ENCODE data around the gene CEP57.
A peak's percentile ranks its signal among the peaks of the same experiment; 100 is the strongest.

CEP57 gene

GRCh38 chr11:95778699-95779098 lies 11.6 kb upstream of the CEP57 start:
- Histone ChIP-seq H3K9ac (no peak overlapping the region), H3K4me3 (ENCODE audit: low read depth, low read length) (no peak overlapping the region), H3K9me3 (ENCODE audit: control insufficient read depth, low read length) (no peaks in the 10 kb centered on the region), H3K4me1 (no peaks in the 10 kb centered on the region), H3K4me2 (ENCODE audit: low read length) (no peak overlapping the region), H3K27me3 (ENCODE audit: control insufficient read depth, insufficient read depth, low read length) (no peaks in the 10 kb centered on the region), H3K27ac (no peak overlapping the region), H2AFZ (no peak overlapping the region), H3K36me3 (ENCODE audit: control insufficient read depth, insufficient read depth, low read length) (no peaks in the 10 kb centered on the region), H3K79me2 (no peaks in the 10 kb centered on the region)
- TF ChIP-seq, protein P1, sequence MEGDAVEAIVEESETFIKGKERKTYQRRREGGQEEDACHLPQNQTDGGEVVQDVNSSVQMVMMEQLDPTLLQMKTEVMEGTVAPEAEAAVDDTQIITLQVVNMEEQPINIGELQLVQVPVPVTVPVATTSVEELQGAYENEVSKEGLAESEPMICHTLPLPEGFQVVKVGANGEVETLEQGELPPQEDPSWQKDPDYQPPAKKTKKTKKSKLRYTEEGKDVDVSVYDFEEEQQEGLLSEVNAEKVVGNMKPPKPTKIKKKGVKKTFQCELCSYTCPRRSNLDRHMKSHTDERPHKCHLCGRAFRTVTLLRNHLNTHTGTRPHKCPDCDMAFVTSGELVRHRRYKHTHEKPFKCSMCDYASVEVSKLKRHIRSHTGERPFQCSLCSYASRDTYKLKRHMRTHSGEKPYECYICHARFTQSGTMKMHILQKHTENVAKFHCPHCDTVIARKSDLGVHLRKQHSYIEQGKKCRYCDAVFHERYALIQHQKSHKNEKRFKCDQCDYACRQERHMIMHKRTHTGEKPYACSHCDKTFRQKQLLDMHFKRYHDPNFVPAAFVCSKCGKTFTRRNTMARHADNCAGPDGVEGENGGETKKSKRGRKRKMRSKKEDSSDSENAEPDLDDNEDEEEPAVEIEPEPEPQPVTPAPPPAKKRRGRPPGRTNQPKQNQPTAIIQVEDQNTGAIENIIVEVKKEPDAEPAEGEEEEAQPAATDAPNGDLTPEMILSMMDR (IDR thresholded peaks at IDR 0.05), result no peak

- Histone ChIP-seq H3K27ac (no peak overlapping the region), H3K4me1 (no peaks in the 10 kb centered on the region), H3K4me3 (ENCODE audit: low read depth, low read length) (no peak overlapping the region), H3K79me2 (no peaks in the 10 kb centered on the region), H3K9ac (no peak overlapping the region), H3K36me3 (ENCODE audit: control insufficient read depth, insufficient read depth, low read length) (no peaks in the 10 kb centered on the region), H2AFZ (no peak overlapping the region), H3K27me3 (ENCODE audit: control insufficient read depth, insufficient read depth, low read length) (no peaks in the 10 kb centered on the region), H3K4me2 (ENCODE audit: low read length) (no peak overlapping the region), H3K9me3 (ENCODE audit: control insufficient read depth, low read length) (no peaks in the 10 kb centered on the region)
- TF ChIP-seq, protein P1 (IDR thresholded peaks at IDR 0.05), result no peak
Observed at GRCh38 chr11:95780544-95780943, 9.8 kb upstream of the CEP57 start.

DNA sequence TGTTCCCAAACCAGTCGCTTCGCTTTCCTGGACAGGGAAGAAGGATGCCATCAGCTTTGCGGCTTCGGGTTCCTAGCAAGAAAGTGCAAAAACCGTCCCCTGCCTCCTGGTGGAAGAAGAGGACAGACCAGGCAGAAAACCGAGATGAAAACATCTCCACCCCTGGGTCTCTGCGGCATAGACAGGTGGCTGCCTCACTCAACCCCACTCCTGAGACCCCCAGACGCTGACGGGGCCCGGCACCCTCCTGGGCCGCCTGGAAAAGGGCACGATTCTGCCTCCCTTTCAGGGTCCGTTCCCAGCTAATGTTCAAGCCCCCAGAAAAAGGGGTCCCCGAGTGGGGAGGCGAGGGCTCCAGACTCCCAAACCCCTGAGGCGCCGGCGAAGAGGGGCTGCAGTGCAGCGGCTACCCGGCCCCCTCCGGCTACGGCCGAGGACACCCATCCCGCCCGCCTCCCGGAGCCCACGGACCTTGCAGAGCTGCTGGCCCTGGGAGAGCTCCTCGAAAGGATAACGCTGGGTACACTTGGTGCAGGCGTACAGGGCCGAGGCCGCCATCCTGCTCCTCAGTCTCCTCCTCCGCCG lies 1.3 kb upstream of the CEP57 start:
- Histone ChIP-seq H3K4me1 (no peaks in the 10 kb centered on the region), H3K4me3 (ENCODE audit: low read depth, low read length) (peak overlapping the region; percentile 89), H3K36me3 (ENCODE audit: control insufficient read depth, insufficient read depth, low read length) (no peaks in the 10 kb centered on the region), H3K9me3 (ENCODE audit: control insufficient read depth, low read length) (no peaks in the 10 kb centered on the region), H3K79me2 (peaks cover 10% of the 10 kb centered on the region), H3K27me3 (ENCODE audit: control insufficient read depth, insufficient read depth, low read length) (no peaks in the 10 kb centered on the region), H3K27ac (peak overlapping the region; percentile 99), H2AFZ (peak overlapping the region; percentile 96), H3K4me2 (ENCODE audit: low read length) (peak overlapping the region; percentile 92), H3K9ac (peak overlapping the region; percentile 72)
- TF ChIP-seq, protein P1 (IDR thresholded peaks at IDR 0.05), result no peak

DNA sequence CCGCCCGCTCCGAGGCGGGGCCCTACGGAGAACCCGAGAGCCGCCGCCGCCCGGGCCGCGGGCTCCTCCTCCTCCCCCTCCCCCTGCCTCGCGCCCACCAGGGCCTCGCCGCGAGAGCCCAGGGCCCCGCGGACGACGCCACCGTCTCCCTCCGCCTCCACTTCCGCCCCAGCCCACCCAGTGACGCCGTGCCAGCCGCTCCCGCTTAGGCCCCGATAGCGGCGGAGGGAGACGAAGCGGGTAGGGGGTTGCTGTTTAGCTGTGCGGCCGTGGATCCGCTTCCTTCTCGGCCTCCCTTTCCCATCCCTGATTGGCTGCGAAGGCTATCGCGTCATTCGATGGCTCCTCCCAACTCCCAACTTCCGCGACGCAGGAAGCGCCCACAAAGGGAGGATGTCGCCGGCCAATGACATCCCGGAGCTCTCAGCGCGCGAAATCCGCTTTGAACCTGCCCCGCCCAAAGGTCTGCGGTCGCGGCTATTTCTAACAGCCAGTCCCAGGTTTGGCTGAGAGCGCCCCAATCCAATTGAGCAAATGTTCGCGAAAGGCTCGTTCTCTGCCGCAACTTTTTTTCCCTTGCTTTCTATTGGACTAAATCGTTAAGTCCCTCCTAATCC lies 684 bp upstream of the CEP57 start, which contains the start of gene FAM76B:
Gene FAM76B (minus strand): TSS at position 277 of the 617 bp plus-strand sequence. CDS start 304 bp downstream, outside the sequence.
- H3K36me3 ChIP-seq (ENCODE audit: control insufficient read depth, insufficient read depth, low read length), result no peaks in the 10 kb centered on the region
- H2AFZ ChIP-seq, result peak within 1 kb of the TSS; percentile 96
- peak within 1 kb of the TSS; percentile 72 for H3K9ac ChIP-seq
- TF ChIP-seq, protein P1 (IDR thresholded peaks at IDR 0.05), result no peak
- H3K9me3 ChIP-seq (ENCODE audit: control insufficient read depth, low read length), result no peaks in the 10 kb centered on the region
- H3K27me3 ChIP-seq (ENCODE audit: control insufficient read depth, insufficient read depth, low read length), result no peaks in the 10 kb centered on the region
- H3K27ac ChIP-seq, result peak within 1 kb of the TSS; percentile 99
- no peaks in the 10 kb centered on the region for H3K4me1 ChIP-seq
- peak within 1 kb of the TSS; percentile 89 for H3K4me3 ChIP-seq (ENCODE audit: low read depth, low read length)
- H3K4me2 ChIP-seq (ENCODE audit: low read length), result peak within 1 kb of the TSS; percentile 92
- peaks cover 12% of the 10 kb centered on the region for H3K79me2 ChIP-seq

Data from parathyroid adenoma (tissue), 2 donors.